Prostate gland (tissue), 2 donors: ENCODE measurements around the gene GLTPD2. TPM values are rescaled to one million over a fixed set of nuclear protein-coding genes. Genes with fewer than 3 reads are reported as not detected.

ENCODE experiments used
- DNase-seq: peaks from one replicate; pipeline ENCODE4 v3.0.0-alpha.2; 2019; ENCODE audit warnings: low spot score
- H3K27ac ChIP-seq, 2 donors: fragments of 200-600 bp; sonication (generic); 2 replicates each; pipeline ENCODE4 v1.5.1; 2017 to 2019
- H3K27me3 ChIP-seq: fragments of 200-600 bp; sonication (generic); replicated peaks from 2 replicates; pipeline ENCODE4 v1.5.1; 2019; ENCODE audit not compliant: insufficient read depth
- H3K36me3 ChIP-seq, 2 donors: fragments of 200-600 bp; sonication (generic); 1 replicate in 1 of 2; 2 replicates in 1 of 2; pipeline versions ENCODE4 v1.5.1 to v1.8.1; 2017 to 2019
- H3K4me1 ChIP-seq: fragments of 200-600 bp; sonication (generic); replicated peaks from 2 replicates; pipeline ENCODE4 v1.5.1; 2019
- H3K4me3 ChIP-seq, 2 donors: fragments of 200-600 bp; sonication (generic); 2 replicates each; pipeline ENCODE4 v1.5.1; 2017 to 2019
- H3K9me3 ChIP-seq: fragments of 200-600 bp; sonication (generic); 2 replicates; pipeline ENCODE4 v1.5.1; 2017
- CTCF ChIP-seq, 4 experiments: fragments of 200-600 bp in 2 of 4; fragments of 450-650 bp in 2 of 4; sonication (generic) in 2 of 4; IDR thresholded peaks; 1 replicate in 3 of 4; 2 replicates in 1 of 4; pipeline ENCODE4 v1.5.1; 2016 to 2019; ENCODE audit warnings: antibody characterized with exemption in 4 of 4, mild to moderate bottlenecking in 2 of 4, moderate library complexity in 2 of 4
- POLR2A ChIP-seq: fragments of 450-650 bp; IDR thresholded peaks from one replicate; pipeline ENCODE4 v1.6.1; 2016; ENCODE audit warnings: antibody characterized with exemption, mild to moderate bottlenecking
- POLR2AphosphoS5 ChIP-seq: sonication (generic); formaldehyde crosslinking; IDR thresholded peaks from one replicate; pipeline ENCODE4 v1.6.1; 2017; ENCODE audit warnings: antibody characterized with exemption
- WGBS: methylation state at CpG from one replicate; pipeline ENCODE4 v1.1.5; 2018; 5-methylcytosine and 5-hydroxymethylcytosine counted together
- intact Hi-C: fragments of 100-400 bp; cut with DNase I; formaldehyde crosslinking; loops from one replicate; pipeline ENCODE4 v1.14.2; 2022
- total RNA-seq, 2 donors: library from RNA; depleted of rRNA; stranded (reverse); fragments of >200 nt; gene quantifications; one replicate each; pipeline ENCODE4 v1.1.0, GENCODE V29; 2016

Gene GLTPD2
- total RNA-seq, 2 donors from 2014 or later = not detected

DNA sequence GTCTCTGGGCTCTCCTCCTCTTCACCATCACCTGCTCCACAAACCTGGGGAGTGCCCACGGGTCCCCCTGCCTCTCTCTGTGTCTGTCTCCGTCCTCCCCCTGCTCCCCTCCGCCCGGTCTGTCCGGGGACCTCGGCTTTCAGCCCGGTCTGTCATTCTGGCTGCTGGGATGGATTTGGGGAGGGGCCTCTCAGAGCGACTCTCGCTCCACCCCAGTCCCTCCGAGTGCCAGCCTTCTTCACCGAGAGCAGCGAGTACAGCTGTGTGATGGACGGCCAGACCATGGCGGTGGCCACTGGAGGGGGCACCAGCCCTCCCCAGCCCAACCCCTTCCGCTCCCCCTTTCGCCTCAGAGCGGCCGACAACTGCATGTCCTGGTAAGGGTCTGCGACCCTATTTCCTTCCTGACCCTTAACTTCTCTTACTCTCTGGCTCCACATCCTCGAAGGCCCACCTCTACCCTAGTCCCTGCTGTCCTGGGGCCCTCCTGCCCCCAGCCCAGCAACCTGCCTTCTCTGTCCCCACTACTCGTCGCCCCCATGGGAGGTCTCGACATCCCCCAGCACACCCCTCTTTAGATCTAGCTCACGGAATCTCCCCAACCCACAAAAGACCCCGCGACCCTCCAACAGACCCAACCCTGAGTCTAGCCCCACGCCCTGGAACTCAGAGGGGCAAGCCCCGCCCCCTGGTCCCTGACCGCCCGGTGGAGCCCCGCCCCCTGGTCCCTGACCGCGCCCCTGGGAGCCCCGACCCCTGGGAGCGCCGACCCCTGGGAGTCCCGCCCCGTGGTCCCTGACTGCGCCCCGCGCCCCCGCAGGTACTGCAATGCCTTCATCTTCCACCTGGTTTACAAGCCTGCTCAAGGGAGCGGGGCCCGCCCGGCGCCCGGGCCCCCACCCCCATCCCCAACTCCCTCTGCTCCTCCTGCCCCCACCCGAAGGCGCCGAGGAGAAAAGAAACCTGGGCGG lies 43.5 kb upstream of the GLTPD2 start:
- WGBS = 10% methylated on average over 38 of the region's 51 CpGs
- H3K36me3 ChIP-seq = no peaks in the 10 kb centered on the region
- intact Hi-C loops = no loop called here

GRCh38 chr17:4747847-4748246 lies 40.9 kb upstream of the GLTPD2 start:
- 56% methylated on average over 5 of the region's 5 CpGs for WGBS
- no peak overlapping the region for H3K27ac ChIP-seq
- TF ChIP-seq POLR2A (no peak), CTCF (IDR thresholded peaks at IDR 0.05) (no peak), POLR2AphosphoS5 (no peak)
- intact Hi-C loops = no loop called here
- DNase-seq = no peak
- H3K4me1 ChIP-seq = no peaks in the 10 kb centered on the region
- H3K4me3 ChIP-seq = no peak overlapping the region
- no peaks in the 10 kb centered on the region for H3K9me3 ChIP-seq
- H3K36me3 ChIP-seq = no peaks in the 10 kb centered on the region
- H3K27me3 ChIP-seq = no peaks in the 10 kb centered on the region

More for the DNA sequence above, 43.5 kb upstream of the GLTPD2 start:
- no peak for TF ChIP-seq CTCF (IDR thresholded peaks at IDR 0.05)
- no peak for TF ChIP-seq POLR2AphosphoS5
- no peak for TF ChIP-seq POLR2A
- H3K4me1 ChIP-seq = no peaks in the 10 kb centered on the region
- H3K9me3 ChIP-seq = no peaks in the 10 kb centered on the region
- DNase-seq = no peak
- H3K27ac ChIP-seq = no peak overlapping the region
- H3K27me3 ChIP-seq = no peaks in the 10 kb centered on the region
- H3K4me3 ChIP-seq = no peak overlapping the region

DNA sequence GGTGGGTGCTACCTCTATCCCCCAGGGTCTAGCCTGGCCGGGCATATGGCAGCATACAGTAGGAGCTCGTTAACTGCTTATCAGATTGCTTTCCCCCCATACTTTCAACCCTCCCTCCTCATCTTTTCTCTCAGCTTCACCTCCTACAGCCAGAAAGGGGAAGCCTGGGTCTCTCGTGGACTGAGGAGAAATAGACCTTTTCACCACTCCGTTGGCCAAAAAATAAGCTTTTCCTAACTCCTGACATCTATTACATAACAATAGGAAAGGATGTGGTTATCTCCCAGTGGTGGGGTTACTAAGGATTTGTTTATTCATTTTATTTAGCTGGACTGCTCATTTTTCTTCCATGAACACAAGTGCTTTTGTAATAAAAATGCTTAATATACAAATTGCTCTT lies 40.1 kb upstream of the GLTPD2 start:
- intact Hi-C loops = no loop called here
- no peaks in the 10 kb centered on the region for H3K9me3 ChIP-seq
- WGBS = 39% methylated on average over 4 of the region's 4 CpGs
- no peaks in the 10 kb centered on the region for H3K27me3 ChIP-seq
- H3K4me3 ChIP-seq = no peak overlapping the region
- TF ChIP-seq POLR2A (no peak), POLR2AphosphoS5 (no peak), CTCF (IDR thresholded peaks at IDR 0.05) (no peak)
- DNase-seq = no peak
- H3K4me1 ChIP-seq = no peaks in the 10 kb centered on the region
- no peak overlapping the region for H3K27ac ChIP-seq
- H3K36me3 ChIP-seq = no peaks in the 10 kb centered on the region

GRCh38 chr17:4750606-4751005 lies 38.2 kb upstream of the GLTPD2 start:
- no peaks in the 10 kb centered on the region for H3K27me3 ChIP-seq
- H3K9me3 ChIP-seq = no peaks in the 10 kb centered on the region
- no peak for DNase-seq
- H3K27ac ChIP-seq = no peak overlapping the region
- no peak for TF ChIP-seq POLR2AphosphoS5
- no peak for TF ChIP-seq POLR2A
- TF ChIP-seq CTCF (IDR thresholded peaks at IDR 0.05) = no peak
- no peaks in the 10 kb centered on the region for H3K4me1 ChIP-seq
- H3K4me3 ChIP-seq = no peak overlapping the region
- WGBS = 45% methylated on average over 3 of the region's 3 CpGs
- intact Hi-C loops = no loop called here
- no peaks in the 10 kb centered on the region for H3K36me3 ChIP-seq

GRCh38 chr17:4751932-4752331 lies 36.8 kb upstream of the GLTPD2 start:
- H3K27me3 ChIP-seq = no peaks in the 10 kb centered on the region
- TF ChIP-seq CTCF (IDR thresholded peaks at IDR 0.05) = no peak
- intact Hi-C loops = no loop called here

More at GRCh38 chr17:4751932-4752331, 36.8 kb upstream of the GLTPD2 start:
- no peak overlapping the region for H3K27ac ChIP-seq
- no peaks in the 10 kb centered on the region for H3K4me1 ChIP-seq
- WGBS = 74% methylated on average over 5 of the region's 5 CpGs
- H3K36me3 ChIP-seq = no peaks in the 10 kb centered on the region
- H3K4me3 ChIP-seq = no peak overlapping the region
- no peaks in the 10 kb centered on the region for H3K9me3 ChIP-seq
- no peak for DNase-seq
